Stimulated activated CD4-positive, alpha-beta T cell treated with anti-CD3 and anti-CD28 coated beads, Interleukin-1b, Interleukin-23, amount 100 ng/mL, for 4 hours (primary cell): Measurements from ENCODE around the gene SETD4.
A peak's percentile ranks its signal among the peaks of the same experiment; 100 is the strongest.
"Not testable (repeated sequence)": the region's sequence is repeated elsewhere in the genome, so short reads cannot be mapped to it uniquely, and the experiment has no call there.

Source experiments
- DNase-seq, 2 donors: peaks; one replicate each; pipeline ENCODE4 v3.0.0-alpha.2; 2020; ENCODE audit warnings: low read depth in 2 of 2

Gene SETD4, protein sequence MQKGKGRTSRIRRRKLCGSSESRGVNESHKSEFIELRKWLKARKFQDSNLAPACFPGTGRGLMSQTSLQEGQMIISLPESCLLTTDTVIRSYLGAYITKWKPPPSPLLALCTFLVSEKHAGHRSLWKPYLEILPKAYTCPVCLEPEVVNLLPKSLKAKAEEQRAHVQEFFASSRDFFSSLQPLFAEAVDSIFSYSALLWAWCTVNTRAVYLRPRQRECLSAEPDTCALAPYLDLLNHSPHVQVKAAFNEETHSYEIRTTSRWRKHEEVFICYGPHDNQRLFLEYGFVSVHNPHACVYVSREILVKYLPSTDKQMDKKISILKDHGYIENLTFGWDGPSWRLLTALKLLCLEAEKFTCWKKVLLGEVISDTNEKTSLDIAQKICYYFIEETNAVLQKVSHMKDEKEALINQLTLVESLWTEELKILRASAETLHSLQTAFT

DNA sequence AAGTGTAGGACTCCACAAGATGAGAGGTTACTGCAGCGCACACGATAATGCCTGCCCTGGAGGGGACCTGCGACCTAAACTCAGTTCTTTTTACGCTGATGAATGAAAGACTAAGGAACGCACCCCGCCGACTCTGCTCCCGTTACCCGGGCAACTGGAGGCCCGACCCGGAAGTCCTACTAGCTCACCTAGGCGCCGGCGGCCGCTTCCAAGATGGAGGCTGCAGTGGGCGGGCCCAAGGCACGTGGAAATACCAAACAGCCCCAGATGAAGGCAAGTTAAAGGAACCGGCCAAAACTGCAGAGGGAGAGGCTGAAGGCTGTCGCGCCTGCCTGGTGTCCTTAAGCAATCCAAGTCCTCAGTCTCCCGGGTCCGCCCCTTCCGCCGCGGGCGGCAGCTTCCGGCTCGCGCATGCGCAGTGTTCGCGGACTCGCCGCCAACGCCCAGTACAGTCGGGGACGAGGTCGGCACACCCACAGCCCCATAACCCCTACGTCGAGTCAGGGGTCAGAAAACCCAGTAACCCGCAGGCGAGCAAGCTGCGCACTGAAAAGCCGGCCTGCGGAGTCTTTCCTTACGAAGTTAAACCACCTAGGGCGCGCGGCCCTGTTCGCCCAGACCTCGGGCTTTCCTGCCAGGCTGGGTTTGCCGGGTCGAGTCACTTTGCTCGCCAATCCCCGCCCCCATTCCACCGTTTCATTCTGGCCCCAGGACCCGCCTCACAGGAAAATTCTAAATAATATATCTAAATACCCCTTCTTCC lies at the start of gene SETD4:
Gene SETD4 (minus strand): TSS at position 368 of the 763 bp plus-strand sequence. CDS start 1,638 bp downstream, outside the sequence.
- DNase-seq, result peak; percentile 91 to 95

DNA sequence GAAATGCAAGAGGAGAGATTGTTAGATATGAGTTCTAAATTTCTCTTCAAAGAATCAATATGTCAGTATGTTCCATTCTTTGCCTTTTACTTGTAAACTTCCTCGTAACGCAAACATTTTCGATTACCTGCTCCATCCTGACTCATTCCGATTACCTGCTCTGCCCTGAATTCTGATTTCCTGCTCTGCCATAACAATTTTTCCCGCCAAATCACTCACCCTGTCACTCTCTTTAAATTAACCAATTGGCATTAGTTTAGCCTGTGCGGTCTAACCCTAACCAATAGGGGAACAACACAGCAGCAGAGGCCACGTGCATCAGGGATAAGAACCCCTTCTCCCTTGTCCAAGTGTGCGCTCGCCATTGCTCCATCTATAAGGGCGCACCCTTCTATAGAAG lies 49.5 kb upstream of the SETD4 start:
- no peak for DNase-seq

DNA sequence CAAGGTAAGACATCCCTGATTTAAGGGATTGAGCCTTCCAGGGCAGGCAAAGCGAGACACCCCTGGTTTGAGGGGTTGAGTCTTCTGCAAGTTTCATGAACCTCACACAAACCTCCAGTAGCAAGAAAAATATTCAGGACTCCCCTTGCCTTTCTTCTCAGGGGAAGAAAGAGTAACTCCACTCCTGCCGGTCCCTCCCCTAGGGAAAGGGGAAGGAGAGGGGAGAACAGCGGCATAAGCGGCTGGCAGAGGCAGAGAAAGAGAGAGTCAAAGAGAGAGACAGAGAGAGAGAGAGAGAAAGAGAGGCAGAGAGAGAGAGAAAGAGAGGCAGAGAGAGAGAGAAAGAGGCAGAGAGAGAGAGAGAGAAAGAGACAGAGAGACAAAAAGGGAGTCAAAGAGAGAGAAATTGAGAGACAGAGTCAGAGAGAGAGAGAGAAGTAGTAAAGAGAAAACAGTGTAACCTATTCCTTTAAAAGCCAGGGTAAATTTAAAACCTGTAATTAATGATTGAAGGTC lies 45.1 kb upstream of the SETD4 start:
- DNase-seq, result no peak

DNA sequence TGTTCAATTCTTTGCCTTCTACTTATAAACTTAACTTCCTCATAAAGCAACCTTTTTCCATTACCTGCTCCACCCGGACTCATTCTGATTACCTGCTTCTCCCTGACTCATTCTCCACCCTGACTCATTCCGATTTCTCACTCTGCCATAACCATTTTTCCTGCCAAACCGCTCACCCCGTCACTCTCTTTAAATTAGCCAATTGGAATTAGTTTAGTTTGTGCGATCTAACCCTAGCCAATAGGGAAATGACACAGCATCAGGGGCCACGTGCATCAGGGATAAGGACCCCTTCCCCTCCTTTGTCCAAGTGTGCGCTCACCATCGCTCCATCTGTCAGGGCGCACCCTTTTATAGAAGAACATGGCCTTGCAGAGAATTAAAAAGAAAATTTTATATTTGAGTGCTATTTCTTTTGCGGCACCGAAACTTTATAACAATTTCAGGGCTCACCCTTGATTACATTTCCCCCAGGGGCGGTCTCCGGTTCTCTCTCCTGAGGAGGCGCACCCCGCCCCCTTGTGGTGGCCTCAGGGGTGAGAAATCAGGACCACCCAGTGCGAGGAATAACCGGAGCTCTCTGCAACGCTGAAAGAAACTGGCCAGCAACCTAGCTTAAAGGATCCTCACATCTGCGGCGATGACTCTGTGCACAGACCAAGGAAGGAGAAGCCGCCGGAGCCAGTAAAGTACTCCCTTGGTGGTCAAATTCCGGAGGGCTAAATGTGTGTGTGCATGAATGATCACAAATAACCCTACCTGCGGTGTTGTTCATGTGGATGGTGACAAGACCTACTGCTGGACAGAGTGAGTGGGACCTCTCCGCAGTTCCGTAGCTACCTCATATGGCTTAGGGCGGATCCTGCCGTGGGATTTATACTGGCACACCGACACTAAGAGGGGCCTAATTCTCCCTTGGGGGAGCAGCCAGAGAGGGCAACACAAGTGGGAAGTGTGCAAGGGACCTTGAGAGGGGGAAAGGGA lies 44.3 kb upstream of the SETD4 start:
- DNase-seq, result peak; percentile 32 to 55

DNA sequence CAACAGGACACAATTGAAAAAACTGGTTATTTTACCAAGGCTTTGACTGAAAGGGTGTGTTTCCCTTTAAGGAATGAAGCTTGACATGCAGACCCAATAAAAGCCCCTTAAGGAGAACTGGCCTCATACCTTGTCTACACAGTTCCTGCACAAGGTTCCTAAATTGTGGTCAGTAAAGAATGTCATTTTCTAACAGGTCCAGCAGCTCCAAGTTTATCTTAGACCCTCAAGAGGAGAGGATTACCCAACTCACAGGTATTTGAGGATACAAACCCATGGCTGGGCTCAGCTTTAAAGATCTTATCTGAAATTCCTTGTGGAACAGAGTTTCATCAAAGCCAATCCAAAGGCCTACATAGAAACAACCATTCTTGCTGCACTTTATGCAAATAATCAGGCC lies 43.1 kb upstream of the SETD4 start:
- no peak for DNase-seq

DNA sequence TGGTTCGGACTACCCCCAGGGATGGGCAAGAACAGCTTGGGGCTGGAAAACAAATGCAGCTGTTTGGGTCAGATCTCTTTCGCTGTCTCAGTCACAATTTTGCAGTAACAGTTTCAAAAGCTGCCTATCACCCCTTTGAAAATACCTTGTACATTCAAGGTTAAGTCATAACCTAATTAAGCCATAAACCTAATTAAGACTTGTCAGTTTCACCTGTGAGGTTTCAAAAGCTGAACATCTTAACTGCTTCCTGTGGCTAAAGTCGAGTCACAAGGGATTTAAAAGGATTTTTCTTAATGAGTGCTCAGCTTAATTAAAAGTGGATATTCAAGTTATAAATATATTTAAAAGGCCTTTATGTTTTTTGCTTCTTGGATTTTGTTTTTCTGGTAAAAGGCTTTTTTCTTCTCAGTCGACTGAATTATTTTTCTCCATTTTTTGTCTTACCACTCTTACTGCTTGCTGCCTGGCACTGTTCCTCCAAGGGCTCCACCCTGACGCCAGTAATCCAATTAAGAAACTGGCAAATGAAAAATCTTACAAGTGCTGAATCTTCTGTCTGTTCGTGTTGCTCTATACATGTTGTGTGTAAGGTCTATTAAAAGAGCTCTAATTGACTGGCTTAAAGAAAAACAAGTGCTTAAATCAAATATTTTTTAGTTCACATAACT lies 40.8 kb upstream of the SETD4 start:
- DNase-seq, result no peak

DNA sequence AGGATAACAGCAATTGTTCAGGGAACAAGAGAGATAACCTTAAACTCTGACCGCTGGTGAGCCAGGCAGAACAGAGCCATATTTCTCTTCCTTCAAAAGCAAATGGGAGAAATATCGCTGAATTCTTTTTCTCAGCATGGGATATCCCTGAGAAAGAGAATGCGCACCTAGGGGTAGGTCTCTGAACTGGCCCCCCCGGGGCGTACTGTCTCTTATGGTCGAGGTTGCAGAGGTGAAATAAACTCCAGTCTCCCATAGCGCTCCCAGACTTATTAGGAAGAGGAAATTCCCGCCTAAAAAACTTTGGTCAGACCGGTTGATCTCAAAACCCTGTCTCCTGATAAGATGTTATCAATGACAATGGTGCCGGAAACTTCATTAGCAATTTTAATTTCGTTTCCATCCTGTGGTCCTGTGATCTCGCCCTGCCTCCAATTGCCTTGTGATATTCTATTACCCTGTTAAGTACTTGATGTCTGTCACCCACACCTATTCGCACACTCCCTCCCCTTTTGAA lies 39.4 kb upstream of the SETD4 start:
- DNase-seq, result not testable (repeated sequence)

DNA sequence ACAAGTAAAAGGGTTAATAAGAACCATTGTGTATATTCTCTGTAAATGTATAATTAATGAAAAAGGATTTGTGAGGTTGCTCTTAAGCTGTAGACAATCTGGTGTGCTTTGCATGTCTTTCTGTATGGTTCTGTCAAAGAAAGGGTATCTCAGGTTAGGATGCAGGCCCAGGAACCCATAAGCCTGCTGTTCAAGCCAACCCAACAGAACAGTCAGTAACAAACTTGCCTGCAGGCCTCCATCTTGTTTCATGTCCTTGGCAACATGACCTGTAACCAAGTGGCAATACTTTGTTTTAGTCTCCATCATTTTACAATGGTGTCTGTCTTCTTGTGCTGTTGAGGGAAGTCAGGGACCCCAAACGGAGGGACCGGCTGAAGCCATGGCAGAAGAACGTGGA lies 38.7 kb upstream of the SETD4 start:
- no peak for DNase-seq

DNA sequence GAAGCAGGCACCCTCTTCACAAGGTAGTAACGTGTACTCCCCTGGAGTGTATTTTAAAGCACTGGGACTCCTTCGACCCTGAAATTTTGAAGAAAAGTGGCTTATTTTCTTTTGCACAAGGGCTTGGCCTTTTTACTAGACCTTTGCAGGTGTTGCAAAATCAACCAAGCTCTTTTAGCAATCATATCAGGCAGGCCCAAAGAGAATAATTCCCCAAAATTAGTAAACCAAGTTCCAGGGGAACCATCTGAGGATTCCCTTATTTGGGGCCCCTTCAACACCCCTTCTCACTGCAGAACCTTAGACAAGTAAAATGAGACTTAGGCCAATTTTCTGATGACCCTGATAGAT lies 37.8 kb upstream of the SETD4 start:
- DNase-seq, result no peak

DNA sequence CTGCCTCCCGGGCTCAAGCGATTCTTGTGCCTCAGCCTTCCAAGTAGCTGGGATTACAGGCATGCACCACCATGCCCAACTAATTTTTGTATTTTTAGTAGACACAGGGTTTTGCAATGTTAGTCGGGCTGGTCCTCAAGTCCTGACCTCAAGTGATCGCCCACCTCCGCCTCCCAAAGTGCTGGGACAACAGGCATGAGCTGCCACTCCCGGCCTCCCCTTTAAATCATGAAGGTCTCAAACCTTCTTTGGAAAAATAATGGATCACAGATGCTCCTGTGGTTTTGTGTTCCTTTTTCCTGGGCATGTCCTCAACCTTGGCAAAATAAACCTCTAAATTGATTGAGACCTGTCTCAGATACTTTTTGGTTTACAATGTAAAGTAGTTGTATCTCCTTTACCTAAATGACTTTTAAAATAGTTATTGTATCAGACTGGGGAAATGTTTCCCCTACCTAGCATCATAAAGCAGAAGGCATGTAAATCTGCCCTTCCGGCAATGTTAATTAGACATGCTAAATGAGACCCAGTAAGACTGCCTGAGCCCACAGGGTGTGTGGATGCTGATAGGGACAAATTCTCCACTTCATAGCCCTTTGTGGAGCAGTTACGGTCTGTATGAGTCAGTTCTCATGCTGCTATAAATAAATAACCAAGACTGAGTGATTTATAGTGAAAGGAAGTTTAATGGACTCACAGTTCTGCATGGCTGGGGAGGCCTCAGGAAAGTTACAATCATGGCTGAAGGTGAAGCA lies 37.3 kb upstream of the SETD4 start:
- DNase-seq, result no peak

DNA sequence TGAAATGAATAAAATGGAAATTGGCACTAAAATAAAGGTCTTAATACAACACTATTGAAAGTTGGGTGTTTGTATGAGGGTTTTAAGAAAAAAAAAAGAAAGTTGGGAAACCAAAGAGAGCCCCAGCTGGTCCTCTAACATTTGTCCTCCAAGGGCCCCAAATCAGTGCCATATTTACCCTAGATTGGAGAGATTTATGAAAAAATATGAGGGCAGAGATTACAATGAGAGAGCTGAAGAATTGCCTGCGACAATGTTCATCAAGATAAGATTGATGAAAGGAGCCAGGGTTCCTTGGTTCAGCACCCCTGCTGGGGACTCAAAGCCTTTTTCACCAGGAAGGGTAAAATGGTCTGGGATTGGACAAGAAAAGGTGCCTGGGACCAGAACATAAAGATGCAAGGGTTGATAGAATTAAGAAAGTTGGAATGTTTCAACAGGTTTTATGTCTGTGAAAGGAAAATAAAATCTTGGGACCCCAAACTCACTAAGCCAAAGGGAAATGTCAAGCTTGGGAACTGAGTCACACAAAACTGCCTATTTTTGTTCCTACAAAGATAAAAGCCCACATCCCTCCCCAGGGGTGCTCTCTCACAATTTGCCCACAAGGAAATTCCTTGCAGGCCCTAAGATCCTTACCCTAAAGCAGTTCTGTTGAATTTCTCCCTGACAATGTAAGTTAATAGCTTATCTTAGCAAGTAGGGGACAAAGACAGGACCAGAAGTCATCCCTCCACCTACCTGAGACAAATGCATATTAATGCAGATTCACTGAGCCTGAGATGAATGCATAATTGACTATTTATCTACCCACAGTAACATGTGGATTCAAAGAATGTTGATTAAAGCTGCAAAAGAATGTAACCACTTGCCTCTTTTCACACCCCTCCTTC lies 36.3 kb upstream of the SETD4 start:
- no peak for DNase-seq

DNA sequence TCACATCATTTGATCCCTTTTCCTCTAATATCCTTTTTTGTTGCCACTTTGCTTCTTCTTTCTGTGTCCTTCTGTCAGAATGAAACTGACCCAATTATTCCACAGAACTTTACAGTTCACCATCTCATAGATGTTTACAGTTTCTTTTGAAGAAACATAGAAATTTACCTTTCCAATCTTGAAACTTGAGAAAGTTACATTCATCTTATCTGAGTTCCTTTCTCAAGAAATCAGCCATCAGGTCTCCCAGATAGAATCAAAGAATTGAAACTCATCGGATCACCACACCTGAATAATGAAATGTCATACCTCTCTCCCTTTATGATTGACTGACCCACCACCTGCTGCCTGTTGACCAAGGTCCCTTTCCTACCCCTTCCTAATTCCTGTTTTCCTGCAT lies 33.2 kb upstream of the SETD4 start:
- DNase-seq, result no peak

DNA sequence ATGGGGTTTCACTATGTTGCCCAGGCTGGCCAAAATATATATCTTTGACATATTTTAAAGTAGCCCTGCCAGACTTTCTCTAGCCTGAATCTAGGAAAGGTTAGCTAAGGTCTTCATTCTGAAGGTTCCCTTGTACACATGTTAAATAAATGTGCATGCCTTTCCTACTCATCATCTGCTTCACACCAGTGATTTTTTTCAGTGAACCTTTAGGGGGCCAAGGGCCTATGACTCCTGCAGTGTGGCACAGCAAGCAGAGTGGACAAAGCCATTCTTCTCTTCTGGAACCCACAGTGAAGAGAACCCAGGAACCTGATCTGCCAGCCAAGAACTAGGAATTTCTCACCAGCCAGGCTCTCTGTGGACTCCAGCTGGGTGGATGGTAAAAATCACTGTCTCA lies 32.4 kb upstream of the SETD4 start:
- no peak for DNase-seq

DNA sequence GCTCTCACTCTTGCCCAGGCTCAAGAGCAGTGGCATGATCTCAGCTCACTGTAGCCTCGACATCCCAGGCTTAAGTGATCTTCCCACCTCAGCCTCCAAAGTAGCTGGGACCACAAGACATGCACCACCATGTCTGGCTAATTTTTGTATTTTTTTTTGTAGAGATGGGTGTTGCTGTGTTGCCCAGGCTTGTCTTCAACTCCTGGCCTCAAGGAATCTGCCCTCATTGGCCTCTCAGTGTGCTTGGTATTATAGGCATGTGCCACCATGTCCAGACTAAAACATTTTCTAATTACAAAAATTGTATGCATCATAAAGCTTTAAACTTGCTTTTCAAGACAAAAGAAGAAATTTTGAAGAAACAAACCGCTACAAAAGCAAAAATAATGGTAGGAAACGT lies 29.6 kb upstream of the SETD4 start:
- no peak for DNase-seq

DNA sequence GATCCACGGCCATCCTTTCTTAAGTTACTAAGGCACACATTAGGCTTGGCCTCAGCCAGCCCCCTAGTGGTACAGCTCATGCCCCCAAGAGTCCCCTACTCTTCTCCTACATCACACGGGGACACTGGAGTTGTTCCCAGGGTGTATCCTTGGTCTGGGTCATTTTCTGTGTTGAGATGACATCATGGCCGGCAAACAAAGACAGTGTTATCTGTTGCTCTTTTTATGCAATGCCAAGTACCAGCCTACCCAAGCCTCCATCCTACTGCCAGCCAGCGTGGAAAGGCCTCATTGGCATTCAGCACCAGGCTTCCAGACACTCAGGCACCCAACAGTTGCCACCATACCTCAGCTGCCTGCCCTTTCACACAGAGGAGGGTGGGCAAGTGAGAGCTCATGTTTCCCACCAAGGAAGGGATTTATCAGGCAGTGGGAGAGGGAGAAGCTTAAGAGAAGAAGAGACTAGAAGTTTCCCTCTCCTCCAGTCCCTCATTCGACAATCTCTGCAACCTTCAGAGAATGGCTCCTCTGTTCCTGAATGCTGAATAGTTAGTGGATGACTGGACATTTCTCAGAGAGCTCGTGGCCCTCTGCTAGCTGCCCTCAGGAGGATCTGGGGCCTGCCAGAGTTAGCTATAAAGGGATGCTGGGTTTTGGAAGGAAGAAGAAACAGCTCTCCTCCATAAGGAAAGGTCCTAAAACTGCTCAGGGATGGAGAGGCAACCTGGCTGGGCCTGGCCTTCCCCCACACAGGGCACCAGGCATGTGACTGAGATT lies 27.2 kb upstream of the SETD4 start:
- DNase-seq, result no peak

DNA sequence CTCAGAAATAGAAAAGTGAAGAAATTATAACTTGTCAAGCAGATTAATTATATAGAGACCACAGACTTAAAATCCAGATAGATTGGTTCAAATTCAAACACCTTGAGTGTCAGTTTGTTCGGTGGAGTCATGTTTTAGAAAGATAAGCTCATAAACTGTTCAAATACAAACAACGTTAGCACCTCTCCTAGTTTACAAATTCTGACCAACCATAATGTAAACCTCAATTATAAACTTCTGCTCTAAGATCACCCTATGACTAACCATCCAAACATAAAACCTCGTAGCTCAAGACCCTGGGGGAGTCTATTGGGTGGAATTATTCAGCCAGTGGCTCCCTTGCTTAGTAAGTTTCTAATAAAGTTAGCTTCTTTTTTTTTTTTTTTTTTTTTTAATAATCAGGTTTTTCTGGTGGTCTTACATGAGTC lies 21.9 kb upstream of the SETD4 start:
- no peak for DNase-seq

DNA sequence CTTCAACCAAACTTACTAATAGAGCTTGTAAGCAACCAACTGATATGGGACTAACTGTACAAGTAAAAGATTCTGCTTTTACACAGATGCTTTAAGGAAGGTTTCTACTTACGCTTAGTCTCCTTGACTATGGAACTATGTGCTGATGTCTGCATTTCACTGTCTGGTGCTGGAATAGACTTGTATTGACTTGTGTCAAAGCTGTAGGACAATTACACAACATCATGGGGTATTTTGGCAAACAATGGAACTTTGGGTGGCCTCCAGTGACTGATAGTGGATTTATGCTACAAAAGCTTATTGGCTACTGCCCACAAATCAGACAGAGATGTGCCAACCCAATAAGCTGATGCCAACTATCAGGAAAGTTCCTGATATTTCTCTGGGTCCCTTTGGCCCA lies 20.1 kb upstream of the SETD4 start:
- no peak for DNase-seq

DNA sequence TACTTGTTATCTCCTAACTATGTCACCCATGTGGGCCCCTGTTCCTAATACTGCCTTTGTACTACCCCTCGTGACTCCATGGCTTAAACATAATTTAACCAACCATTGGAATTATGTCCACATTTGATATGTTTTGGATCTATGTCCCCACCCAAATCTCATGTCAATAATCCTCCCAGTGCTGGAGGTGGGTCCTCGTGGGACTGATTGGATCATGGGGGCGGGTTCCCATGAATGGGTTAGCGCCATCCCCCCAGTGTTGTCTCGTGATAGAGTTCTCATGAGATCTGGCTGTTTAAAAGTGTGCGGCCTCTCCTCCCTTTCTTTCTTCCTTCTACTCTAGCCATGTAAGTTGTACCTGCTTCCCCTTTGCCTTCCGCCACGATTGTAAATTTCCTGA lies 19.3 kb upstream of the SETD4 start:
- DNase-seq, result no peak
